ENCODE measurements around the gene SGCA. TPM values are rescaled to one million over a fixed set of nuclear protein-coding genes. Genes with fewer than 3 reads are reported as not detected.

Gene SGCA
- total and polyA plus RNA-seq, 9 of the 15 experiments (the other 6 are each of a cell fraction or from before 2014, with no cell fraction given) = not detected

DNA sequence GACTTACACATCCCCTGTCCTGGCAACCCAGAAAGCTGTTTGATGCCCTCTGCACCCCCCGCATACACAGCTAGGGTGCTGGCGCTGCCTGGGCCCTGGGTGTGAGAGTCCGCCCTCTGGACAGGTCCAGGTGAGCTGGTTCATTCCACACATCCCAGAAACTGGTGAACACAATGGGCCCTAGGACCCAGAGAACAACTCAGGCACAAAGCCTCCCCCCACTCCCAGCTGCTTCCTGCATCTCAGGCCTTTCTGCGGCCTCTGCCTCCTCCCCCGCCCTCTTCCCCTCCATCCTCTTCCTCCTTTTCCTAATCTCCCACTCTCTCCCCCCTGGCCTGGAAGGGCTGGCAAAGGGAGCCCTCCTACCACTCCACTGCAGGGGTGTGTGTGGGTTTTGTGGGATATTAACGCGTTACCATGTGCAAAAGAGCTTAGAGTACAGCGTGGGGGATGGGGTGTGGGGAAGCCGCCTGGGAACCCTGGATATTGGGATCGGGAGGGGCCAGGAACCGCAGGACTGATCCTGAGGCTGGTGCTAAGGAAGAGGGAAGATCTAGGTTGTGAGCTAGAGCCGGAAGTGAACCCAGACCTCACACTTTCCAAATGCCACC, 13.8 kb upstream of the SGCA start (continued):
- TF ChIP-seq ZC3H8 (IDR thresholded peaks at IDR 0.05) (no peak), HDAC6 (IDR thresholded peaks at IDR 0.05; ENCODE audit: low read depth, low read length) (no peak), STAT5A (IDR thresholded peaks at IDR 0.05; ENCODE audit: borderline replicate concordance, low read length) (no peak), TAF7 (tag; IDR thresholded peaks at IDR 0.05) (no peak), MAZ (CRISPR knock-in tag; conservative IDR thresholded peaks at IDR 0.05 in 1 of 2, IDR thresholded peaks at IDR 0.05 in 1 of 2) (peak; percentile 91 to 96), ZNF584 (CRISPR knock-in tag; IDR thresholded peaks at IDR 0.05; ENCODE audit: low read depth) (0 out of 2 replicates have a peak, but pooled peaks have one; percentile 22), NR1H2 (CRISPR knock-in tag; IDR thresholded peaks at IDR 0.05) (0 out of 2 replicates have a peak, but pooled peaks have one; percentile 56), KAT7 (CRISPR knock-in tag; IDR thresholded peaks at IDR 0.05; ENCODE audit: borderline replicate concordance) (peak; percentile 73; the same call in 1 of the 2 replicates), ZNF239 (CRISPR knock-in tag; IDR thresholded peaks at IDR 0.05) (no peak), ZNF668 (CRISPR knock-in tag; IDR thresholded peaks at IDR 0.05) (no peak), XRCC3 (IDR thresholded peaks at IDR 0.05) (no peak), MAFF (IDR thresholded peaks at IDR 0.05; ENCODE audit: low read length) (no peak), RBM17 (IDR thresholded peaks at IDR 0.05; ENCODE audit: borderline replicate concordance, low read depth, low read length) (no peak), KLF16 (IDR thresholded peaks at IDR 0.05) (peak; percentile 64), DACH1 (IDR thresholded peaks at IDR 0.05; ENCODE audit: partially characterized antibody) (peak; percentile 90), NBN (IDR thresholded peaks at IDR 0.05; ENCODE audit: low read depth) (peak; percentile 90), ASH1L (IDR thresholded peaks at IDR 0.05; ENCODE audit: borderline replicate concordance, low read depth, partially characterized antibody) (peak; percentile 57)
- TF ChIP-seq, protein P1, sequence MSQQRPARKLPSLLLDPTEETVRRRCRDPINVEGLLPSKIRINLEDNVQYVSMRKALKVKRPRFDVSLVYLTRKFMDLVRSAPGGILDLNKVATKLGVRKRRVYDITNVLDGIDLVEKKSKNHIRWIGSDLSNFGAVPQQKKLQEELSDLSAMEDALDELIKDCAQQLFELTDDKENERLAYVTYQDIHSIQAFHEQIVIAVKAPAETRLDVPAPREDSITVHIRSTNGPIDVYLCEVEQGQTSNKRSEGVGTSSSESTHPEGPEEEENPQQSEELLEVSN (IDR thresholded peaks at IDR 0.05; ENCODE audit: borderline replicate concordance in 1 of 2, extremely low read depth in 1 of 2, insufficient read depth in 1 of 2, insufficient read length in 1 of 2, low read depth in 1 of 2, low read length in 1 of 2, poor library complexity in 1 of 2, severe bottlenecking in 1 of 2) = no peak
- TF ChIP-seq, protein P2, sequence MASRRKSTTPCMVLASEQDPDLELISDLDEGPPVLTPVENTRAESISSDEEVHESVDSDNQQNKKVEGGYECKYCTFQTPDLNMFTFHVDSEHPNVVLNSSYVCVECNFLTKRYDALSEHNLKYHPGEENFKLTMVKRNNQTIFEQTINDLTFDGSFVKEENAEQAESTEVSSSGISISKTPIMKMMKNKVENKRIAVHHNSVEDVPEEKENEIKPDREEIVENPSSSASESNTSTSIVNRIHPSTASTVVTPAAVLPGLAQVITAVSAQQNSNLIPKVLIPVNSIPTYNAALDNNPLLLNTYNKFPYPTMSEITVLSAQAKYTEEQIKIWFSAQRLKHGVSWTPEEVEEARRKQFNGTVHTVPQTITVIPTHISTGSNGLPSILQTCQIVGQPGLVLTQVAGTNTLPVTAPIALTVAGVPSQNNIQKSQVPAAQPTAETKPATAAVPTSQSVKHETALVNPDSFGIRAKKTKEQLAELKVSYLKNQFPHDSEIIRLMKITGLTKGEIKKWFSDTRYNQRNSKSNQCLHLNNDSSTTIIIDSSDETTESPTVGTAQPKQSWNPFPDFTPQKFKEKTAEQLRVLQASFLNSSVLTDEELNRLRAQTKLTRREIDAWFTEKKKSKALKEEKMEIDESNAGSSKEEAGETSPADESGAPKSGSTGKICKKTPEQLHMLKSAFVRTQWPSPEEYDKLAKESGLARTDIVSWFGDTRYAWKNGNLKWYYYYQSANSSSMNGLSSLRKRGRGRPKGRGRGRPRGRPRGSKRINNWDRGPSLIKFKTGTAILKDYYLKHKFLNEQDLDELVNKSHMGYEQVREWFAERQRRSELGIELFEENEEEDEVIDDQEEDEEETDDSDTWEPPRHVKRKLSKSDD (conservative IDR thresholded peaks at IDR 0.05; ENCODE audit: low read length) = no peak
- TF ChIP-seq, protein P3, sequence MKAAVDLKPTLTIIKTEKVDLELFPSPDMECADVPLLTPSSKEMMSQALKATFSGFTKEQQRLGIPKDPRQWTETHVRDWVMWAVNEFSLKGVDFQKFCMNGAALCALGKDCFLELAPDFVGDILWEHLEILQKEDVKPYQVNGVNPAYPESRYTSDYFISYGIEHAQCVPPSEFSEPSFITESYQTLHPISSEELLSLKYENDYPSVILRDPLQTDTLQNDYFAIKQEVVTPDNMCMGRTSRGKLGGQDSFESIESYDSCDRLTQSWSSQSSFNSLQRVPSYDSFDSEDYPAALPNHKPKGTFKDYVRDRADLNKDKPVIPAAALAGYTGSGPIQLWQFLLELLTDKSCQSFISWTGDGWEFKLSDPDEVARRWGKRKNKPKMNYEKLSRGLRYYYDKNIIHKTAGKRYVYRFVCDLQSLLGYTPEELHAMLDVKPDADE (conservative IDR thresholded peaks at IDR 0.05; ENCODE audit: control insufficient read depth, low read depth, low read length) = peak; percentile 40; the same call in 1 of the 2 replicates
- TF ChIP-seq, protein P4, sequence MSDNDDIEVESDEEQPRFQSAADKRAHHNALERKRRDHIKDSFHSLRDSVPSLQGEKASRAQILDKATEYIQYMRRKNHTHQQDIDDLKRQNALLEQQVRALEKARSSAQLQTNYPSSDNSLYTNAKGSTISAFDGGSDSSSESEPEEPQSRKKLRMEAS (CRISPR knock-in tag; IDR thresholded peaks at IDR 0.05) = peak; percentile 54; the same call in 1 of the 2 replicates
- TF ChIP-seq, protein P5, sequence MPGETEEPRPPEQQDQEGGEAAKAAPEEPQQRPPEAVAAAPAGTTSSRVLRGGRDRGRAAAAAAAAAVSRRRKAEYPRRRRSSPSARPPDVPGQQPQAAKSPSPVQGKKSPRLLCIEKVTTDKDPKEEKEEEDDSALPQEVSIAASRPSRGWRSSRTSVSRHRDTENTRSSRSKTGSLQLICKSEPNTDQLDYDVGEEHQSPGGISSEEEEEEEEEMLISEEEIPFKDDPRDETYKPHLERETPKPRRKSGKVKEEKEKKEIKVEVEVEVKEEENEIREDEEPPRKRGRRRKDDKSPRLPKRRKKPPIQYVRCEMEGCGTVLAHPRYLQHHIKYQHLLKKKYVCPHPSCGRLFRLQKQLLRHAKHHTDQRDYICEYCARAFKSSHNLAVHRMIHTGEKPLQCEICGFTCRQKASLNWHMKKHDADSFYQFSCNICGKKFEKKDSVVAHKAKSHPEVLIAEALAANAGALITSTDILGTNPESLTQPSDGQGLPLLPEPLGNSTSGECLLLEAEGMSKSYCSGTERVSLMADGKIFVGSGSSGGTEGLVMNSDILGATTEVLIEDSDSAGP (CRISPR knock-in tag; IDR thresholded peaks at IDR 0.05) = peak; percentile 79; the same call in 1 of the 2 replicates
